GM19025 (cell line): ENCODE measurements around the gene R3HDM2.

Source experiments
- ATAC-seq: cut with Tn5 transposase; IDR thresholded peaks from one replicate; pipeline ENCODE4 v1.9.1; 2021; ENCODE audit warnings: mild to moderate bottlenecking, low read depth, moderate library complexity; ENCODE audit not compliant: unreplicated experiment

Gene R3HDM2

GRCh38 chr12:57248934-57249742, 181.7 kb downstream of the R3HDM2 start:
- ATAC-seq: no peak

- no peak for ATAC-seq
Measured at GRCh38 chr12:57247041-57247440, 183.8 kb downstream of the R3HDM2 start.

- no peak for ATAC-seq
Measured at GRCh38 chr12:57244312-57244696, 186.5 kb downstream of the R3HDM2 start.

GRCh38 chr12:57243521-57244311, 187.1 kb downstream of the R3HDM2 start:
- ATAC-seq: no peak

- peak; percentile 30 for ATAC-seq
Measured at GRCh38 chr12:57242691-57243454, 188.0 kb downstream of the R3HDM2 start.

GRCh38 chr12:57242329-57242690, 188.5 kb downstream of the R3HDM2 start:
- ATAC-seq: no peak

- ATAC-seq: no peak
Measured at GRCh38 chr12:57241402-57242310, 189.2 kb downstream of the R3HDM2 start.

- no peak for ATAC-seq
Measured at GRCh38 chr12:57240926-57241401, 189.9 kb downstream of the R3HDM2 start.

- ATAC-seq: no peak
Measured at GRCh38 chr12:57240066-57240921, 190.5 kb downstream of the R3HDM2 start.

GRCh38 chr12:57239587-57240065, 191.2 kb downstream of the R3HDM2 start:
- no peak for ATAC-seq

- peak; percentile 61 for ATAC-seq
Measured at GRCh38 chr12:57238854-57239554, 191.8 kb downstream of the R3HDM2 start.

GRCh38 chr12:57237932-57238853, 192.7 kb downstream of the R3HDM2 start:
- ATAC-seq: no peak

GRCh38 chr12:57237596-57237931, 193.3 kb downstream of the R3HDM2 start:
- ATAC-seq: no peak

- no peak for ATAC-seq
Measured at GRCh38 chr12:57236925-57237595, 193.8 kb downstream of the R3HDM2 start.

GRCh38 chr12:57236201-57236924, 194.5 kb downstream of the R3HDM2 start:
- no peak for ATAC-seq

GRCh38 chr12:57235728-57236131, 195.1 kb downstream of the R3HDM2 start:
- no peak for ATAC-seq
